HCT116 (cell line): ENCODE measurements around the gene RGS2. TPM values are rescaled to one million over a fixed set of nuclear protein-coding genes. Genes with fewer than 3 reads are reported as not detected.

Experiments used
- ATAC-seq: fragments of 200-7000 bp; cut with Tn5 transposase; 2 replicates; pipeline ENCODE4 v1.9.1; 2020; ENCODE audit warnings: mild to moderate bottlenecking, moderate library complexity
- BruUV-seq: library from RNA; stranded (reverse); fragments of 400-500 nt; replicated peaks from 2 replicates; lab custom pipeline; 2021; lab: Mats Ljungman, UMichigan
- CTCF ChIA-PET: fragments of 300-600 bp; sonication (Branson Sonifier 250); formaldehyde crosslinking; loops from one replicate; lab custom pipeline; 2021; ENCODE audit warnings: antibody characterized with exemption; lab: Charles Lee
- POLR2A ChIA-PET: fragments of 300-600, 350-600 bp; sonication (Branson Sonifier 250); formaldehyde crosslinking; loops from one replicate; lab custom pipeline; 2021; ENCODE audit warnings: antibody characterized with exemption; lab: Charles Lee
- RAD21 ChIA-PET, 2 experiments: fragments of 300-600 bp; sonication (Branson Sonifier 250); formaldehyde crosslinking; loops; one replicate each; lab custom pipeline; 2023; ENCODE audit warnings: low total read pairs in 2 of 2; ENCODE audit not compliant: uncharacterized antibody in 2 of 2, unreplicated experiment in 2 of 2, low non-redundant PET in 1 of 2; lab: Charles Lee
- DNase-seq: peaks from one replicate; pipeline ENCODE4 v3.0.0-alpha.2; 2010; ENCODE audit warnings: low read depth, low spot score
- H2AFZ ChIP-seq: fragments of 200-600 bp; shearing (Covaris generic), sonication (generic); 2 replicates; pipeline ENCODE4 v1.6.1; 2017; ENCODE audit warnings: low read depth, mixed run types, mixed read lengths, antibody characterized with exemption, low read length; ENCODE audit not compliant: poor library complexity, severe bottlenecking
- H3K27ac ChIP-seq: 2 replicates; pipeline ENCODE4 v1.5.1; 2012; ENCODE audit warnings: low read depth, low read length
- H3K27me3 ChIP-seq: fragments of 200-600 bp; sonication (generic); 2 replicates; pipeline ENCODE4 v1.6.1; 2016; ENCODE audit warnings: mixed run types, low read length, mixed read lengths; ENCODE audit not compliant: insufficient read depth
- H3K36me3 ChIP-seq, 2 experiments: fragments of 200-500 bp in 1 of 2; fragments of 200-600 bp in 1 of 2; sonication (Bioruptor generic) in 1 of 2; sonication (generic) in 1 of 2; 2 replicates each; pipeline versions ENCODE4 v1.5.1 to v1.6.1; 2014 to 2016; ENCODE audit warnings: low read length in 2 of 2, inconsistent platforms in 1 of 2, mixed read lengths in 1 of 2, mixed run types in 1 of 2; ENCODE audit not compliant: insufficient read depth in 2 of 2, control insufficient read depth in 1 of 2
- H3K4me1 ChIP-seq, 2 experiments: fragments of 200-600 bp in 1 of 2; sonication (generic) in 1 of 2; 2 replicates each; pipeline versions ENCODE4 v1.5.1 to v1.6.1; 2012 to 2017; ENCODE audit warnings: low read length in 2 of 2, inconsistent platforms in 1 of 2, mild to moderate bottlenecking in 1 of 2, mixed read lengths in 1 of 2, mixed run types in 1 of 2, moderate library complexity in 1 of 2; ENCODE audit not compliant: insufficient read depth in 2 of 2, control insufficient read depth in 1 of 2
- H3K4me2 ChIP-seq: fragments of 200-600 bp; sonication (generic); 2 replicates; pipeline ENCODE4 v1.6.1; 2017; ENCODE audit warnings: mixed run types, low read length, mixed read lengths
- H3K4me3 ChIP-seq, 2 experiments: fragments of 200-600 bp in 1 of 2; sonication (generic) in 1 of 2; replicated peaks in 1 of 2; 2 replicates each; pipeline ENCODE4 v1.5.1; 2011 to 2016; ENCODE audit warnings: low read length in 2 of 2, control low read depth in 1 of 2, low read depth in 1 of 2, mild to moderate bottlenecking in 1 of 2, mixed read lengths in 1 of 2, mixed run types in 1 of 2
- H3K79me2 ChIP-seq: fragments of 200-600 bp; sonication (generic); 2 replicates; pipeline ENCODE4 v1.6.1; 2017; ENCODE audit warnings: mild to moderate bottlenecking, mixed run types, low read length, moderate library complexity, mixed read lengths; ENCODE audit not compliant: insufficient read depth
- H3K9ac ChIP-seq: fragments of 200-600 bp; sonication (generic); 2 replicates; pipeline ENCODE4 v1.6.1; 2016; ENCODE audit warnings: low read length, mixed read lengths
- H3K9me2 ChIP-seq: fragments of 200-600 bp; sonication (generic), shearing (Covaris generic); 2 replicates; pipeline ENCODE4 v1.6.1; 2017; ENCODE audit warnings: mixed run types, mild to moderate bottlenecking, moderate library complexity; ENCODE audit not compliant: insufficient read depth
- H3K9me3 ChIP-seq, 2 experiments: fragments of 200-500 bp in 1 of 2; fragments of 200-600 bp in 1 of 2; sonication (Bioruptor generic) in 1 of 2; sonication (generic) in 1 of 2; 2 replicates each; pipeline ENCODE4 v1.6.1; 2014 to 2017; ENCODE audit warnings: low read length in 2 of 2, mixed read lengths in 2 of 2, inconsistent platforms in 1 of 2, low read depth in 1 of 2, mild to moderate bottlenecking in 1 of 2, mixed run types in 1 of 2, moderate library complexity in 1 of 2; ENCODE audit not compliant: control insufficient read depth in 1 of 2, insufficient read depth in 1 of 2
- H4K20me1 ChIP-seq: fragments of 200-600 bp; sonication (generic), shearing (Covaris generic); 2 replicates; pipeline ENCODE4 v1.6.1; 2017; ENCODE audit warnings: mixed run types, mild to moderate bottlenecking, moderate library complexity; ENCODE audit not compliant: insufficient read depth
- CBX3 ChIP-seq: IDR thresholded peaks from 2 replicates; pipeline ENCODE4 v1.6.1; 2012; ENCODE audit warnings: low read depth
- CTCF ChIP-seq, 3 experiments: fragments of 200-600 bp in 1 of 3; sonication (generic) in 1 of 3; IDR thresholded peaks in 2 of 3; conservative IDR thresholded peaks in 1 of 3; 2 replicates each; pipeline ENCODE4 v1.5.1; 2012 to 2017; ENCODE audit warnings: low read depth in 2 of 3, low read length in 2 of 3, antibody characterized with exemption in 1 of 3, borderline replicate concordance in 1 of 3, control low read depth in 1 of 3, mild to moderate bottlenecking in 1 of 3, mixed read lengths in 1 of 3, mixed run types in 1 of 3, moderate library complexity in 1 of 3; ENCODE audit not compliant: insufficient read depth in 1 of 3
- JUND ChIP-seq: IDR thresholded peaks from 2 replicates; pipeline ENCODE4 v1.6.1; 2012
- MAX ChIP-seq: IDR thresholded peaks from 2 replicates; pipeline ENCODE4 v1.6.1; 2012
- POLR2A ChIP-seq: IDR thresholded peaks from 2 replicates; pipeline ENCODE4 v1.7.0; 2011; ENCODE audit warnings: borderline replicate concordance; ENCODE audit not compliant: insufficient read depth, insufficient read length; ENCODE audit errors: extremely low read depth
- POLR2AphosphoS5 ChIP-seq: IDR thresholded peaks from 2 replicates; pipeline ENCODE4 v1.6.1; 2011; ENCODE audit warnings: mild to moderate bottlenecking, low read depth, low read length, moderate library complexity
- REST ChIP-seq: IDR thresholded peaks from 2 replicates; pipeline ENCODE4 v1.6.1; 2012; ENCODE audit warnings: low read depth
- SIN3A ChIP-seq: IDR thresholded peaks from 2 replicates; pipeline ENCODE4 v1.6.1; 2012; ENCODE audit warnings: low read depth
- SP1 ChIP-seq: IDR thresholded peaks from 2 replicates; pipeline ENCODE4 v1.6.1; 2012; ENCODE audit warnings: low read depth
- SRF ChIP-seq: IDR thresholded peaks from 2 replicates; pipeline ENCODE4 v1.6.1; 2012; ENCODE audit warnings: low read depth
- TCF7L2 ChIP-seq: IDR thresholded peaks from 2 replicates; pipeline ENCODE4 v1.7.0; 2011; ENCODE audit warnings: borderline replicate concordance, inconsistent platforms; ENCODE audit not compliant: insufficient read depth, insufficient read length; ENCODE audit errors: extremely low read depth
- ZNF274 ChIP-seq: fragments of 200-500 bp; sonication (Bioruptor generic); IDR thresholded peaks from 2 replicates; pipeline ENCODE4 v1.6.1; 2014; ENCODE audit warnings: mild to moderate bottlenecking, low read depth, low read length, inconsistent platforms
- intact Hi-C: fragments of 100-400 bp; cut with micrococcal nuclease; formaldehyde crosslinking; loops from 2 replicates; pipeline ENCODE4 v1.10.0; 2022
- total RNA-seq: library from RNA; stranded (reverse); gene quantifications from one replicate; pipeline ENCODE4 v1.2.1, GENCODE V29; 2021; ENCODE audit not compliant: unreplicated experiment

Gene RGS2
- total RNA-seq, 1 experiment from 2014 or later: 21.1 TPM

- peaks cover 0 to 8% of the 10 kb centered on the region in 2 experiments; a peak in 1 of 4 replicates for H3K4me1 ChIP-seq
- TF ChIP-seq SIN3A: no peak
- no peak for TF ChIP-seq REST
- no peak for TF ChIP-seq CTCF (IDR thresholded peaks at IDR 0.05 in 2 of 3, conservative IDR thresholded peaks at IDR 0.05 in 1 of 3; ENCODE audit: borderline replicate concordance in 1 of 3, insufficient read depth in 1 of 3, low read depth in 2 of 3, low read length in 2 of 3)
- no peak for TF ChIP-seq SP1
- TF ChIP-seq ZNF274: no peak
- TF ChIP-seq TCF7L2: no peak
- no peak for TF ChIP-seq SRF
- TF ChIP-seq POLR2A: no peak
- TF ChIP-seq CBX3: no peak
- no peak for TF ChIP-seq POLR2AphosphoS5
- no peak for TF ChIP-seq MAX
- no peak for TF ChIP-seq JUND
- DNase-seq: no peak
- no peak overlapping the region for H2AFZ ChIP-seq
- H4K20me1 ChIP-seq: no peaks in the 10 kb centered on the region
- POLR2A ChIA-PET: no interaction called here
- no peaks in the 10 kb centered on the region for H3K9me3 ChIP-seq
- RAD21 ChIA-PET: no interaction called here
- H3K4me3 ChIP-seq: no peak overlapping the region
- CTCF ChIA-PET: no interaction called here
- H3K36me3 ChIP-seq: no peaks in the 10 kb centered on the region
- no peaks in the 10 kb centered on the region for H3K27me3 ChIP-seq
- no peak overlapping the region for H3K9ac ChIP-seq
- no peaks in the 10 kb centered on the region for H3K79me2 ChIP-seq
- no peaks in the 10 kb centered on the region for H3K9me2 ChIP-seq
- no TSS peak for BruUV-seq
- intact Hi-C loops: no loop called here
- H3K4me2 ChIP-seq: no peak overlapping the region
- ATAC-seq: no peak
- H3K27ac ChIP-seq: no peak overlapping the region
Measured at GRCh38 chr1:192789871-192790270, 19.0 kb upstream of the RGS2 start.
